CD14-positive monocyte (primary cell): ENCODE results near the gene VCAN. TPM values are rescaled to one million over a fixed set of nuclear protein-coding genes. Genes with fewer than 3 reads are reported as not detected.
"Not testable (repeated sequence)": the region's sequence is repeated elsewhere in the genome, so short reads cannot be mapped to it uniquely, and the experiment has no call there.

Experiments
- DNase-seq, 3 donors: peaks; one replicate each; pipeline ENCODE4 v3.0.0-alpha.2; 2011 to 2022
- H2AFZ ChIP-seq: 2 replicates; pipeline ENCODE4 v1.6.0; 2012; ENCODE audit warnings: mild to moderate bottlenecking, low read depth, low read length, inconsistent platforms; ENCODE audit not compliant: insufficient read depth, poor library complexity, severe bottlenecking
- H3K27ac ChIP-seq, 2 donors: 1 replicate in 1 of 2; 2 replicates in 1 of 2; pipeline ENCODE4 v1.5.1; 2012 to 2013; ENCODE audit warnings: low read length in 2 of 2, control low read depth in 1 of 2, inconsistent platforms in 1 of 2, low read depth in 1 of 2, mild to moderate bottlenecking in 1 of 2
- H3K27me3 ChIP-seq, 2 donors: one replicate each; pipeline versions ENCODE4 v1.6.0 to v1.6.1; 2011 to 2013; ENCODE audit warnings: low read length in 2 of 2; ENCODE audit not compliant: control insufficient read depth in 2 of 2, insufficient read depth in 2 of 2
- H3K36me3 ChIP-seq, 2 donors: replicated peaks in 1 of 2; 1 replicate in 1 of 2; 2 replicates in 1 of 2; pipeline versions ENCODE4 v1.5.1 to v1.6.1; 2012 to 2013; ENCODE audit warnings: low read length in 2 of 2, control low read depth in 1 of 2, inconsistent platforms in 1 of 2, mild to moderate bottlenecking in 1 of 2; ENCODE audit not compliant: insufficient read depth in 2 of 2, control insufficient read depth in 1 of 2
- H3K4me1 ChIP-seq, 2 donors: 1 replicate in 1 of 2; 2 replicates in 1 of 2; pipeline versions ENCODE4 v1.5.1 to v1.6.1; 2012 to 2013; ENCODE audit warnings: low read length in 2 of 2, control low read depth in 1 of 2, inconsistent platforms in 1 of 2, mild to moderate bottlenecking in 1 of 2, moderate library complexity in 1 of 2; ENCODE audit not compliant: insufficient read depth in 2 of 2, control insufficient read depth in 1 of 2
- H3K4me2 ChIP-seq: replicated peaks from 2 replicates; pipeline ENCODE3; 2012; ENCODE audit warnings: low read length, moderate library complexity, mild to moderate bottlenecking; ENCODE audit not compliant: poor library complexity, severe bottlenecking; ENCODE audit errors: extremely low read depth
- H3K4me3 ChIP-seq, 3 experiments: fragments of 200-600 bp in 1 of 3; sonication (generic) in 1 of 3; replicated peaks in 1 of 3; 1 replicate in 2 of 3; 2 replicates in 1 of 3; pipeline ENCODE4 v1.5.1; 2011 to 2013; ENCODE audit warnings: low read length in 3 of 3, mild to moderate bottlenecking in 3 of 3, control low read depth in 2 of 3, low read depth in 2 of 3, inconsistent platforms in 1 of 3, moderate library complexity in 1 of 3
- H3K79me2 ChIP-seq: 2 replicates; pipeline ENCODE4 v1.6.0; 2012; ENCODE audit warnings: mild to moderate bottlenecking, control low read depth, inconsistent platforms, low read length, moderate library complexity; ENCODE audit not compliant: insufficient read depth
- H3K9ac ChIP-seq: 2 replicates; pipeline ENCODE4 v1.6.0; 2017; ENCODE audit warnings: low read length, mild to moderate bottlenecking; ENCODE audit not compliant: insufficient read depth, poor library complexity, severe bottlenecking
- H3K9me3 ChIP-seq, 2 donors: replicated peaks in 1 of 2; 1 replicate in 1 of 2; 2 replicates in 1 of 2; pipeline versions ENCODE4 v1.5.1 to v1.6.1; 2012 to 2013; ENCODE audit warnings: low read length in 2 of 2, control low read depth in 1 of 2; ENCODE audit not compliant: control insufficient read depth in 1 of 2, insufficient read depth in 1 of 2
- H4K20me1 ChIP-seq: 2 replicates; pipeline ENCODE4 v1.6.0; 2012; ENCODE audit warnings: mild to moderate bottlenecking, low read length, control low read depth, moderate library complexity; ENCODE audit not compliant: insufficient read depth
- H3K27ac Mint-ChIP-seq, 7 donors: one replicate each; pipeline ENCODE4 v1.8.0; 2020; ENCODE audit warnings: mild to moderate bottlenecking in 7 of 7, mixed read lengths in 7 of 7, moderate library complexity in 6 of 7, inconsistent platforms in 2 of 7
- H3K27me3 Mint-ChIP-seq, 3 donors: one replicate each; pipeline ENCODE4 v1.8.0; 2021 to 2022; ENCODE audit warnings: low read depth in 3 of 3, mild to moderate bottlenecking in 3 of 3, mixed read lengths in 3 of 3, moderate library complexity in 3 of 3, inconsistent platforms in 1 of 3
- H3K36me3 Mint-ChIP-seq, 2 donors: one replicate each; pipeline ENCODE4 v1.8.0; 2020; ENCODE audit warnings: mixed read lengths in 2 of 2, inconsistent platforms in 1 of 2, mild to moderate bottlenecking in 1 of 2
- H3K4me1 Mint-ChIP-seq: one replicate; pipeline ENCODE4 v1.8.0; 2020; ENCODE audit warnings: mild to moderate bottlenecking, mixed read lengths
- H3K4me3 Mint-ChIP-seq, 2 donors: one replicate each; pipeline ENCODE4 v1.8.0; 2020; ENCODE audit warnings: mild to moderate bottlenecking in 2 of 2, mixed read lengths in 2 of 2, moderate library complexity in 1 of 2
- H3K9me3 Mint-ChIP-seq, 7 donors: one replicate each; pipeline ENCODE4 v1.8.0; 2020 to 2022; ENCODE audit warnings: mixed read lengths in 7 of 7, mild to moderate bottlenecking in 6 of 7, moderate library complexity in 6 of 7, inconsistent platforms in 2 of 7
- CTCF ChIP-seq: fragments of 200-600 bp; IDR thresholded peaks from one replicate; pipeline ENCODE4 v1.8.0; 2022; ENCODE audit warnings: antibody characterized with exemption, mild to moderate bottlenecking
- WGBS: methylation state at CpG from one replicate; pipeline ENCODE4 v1.1.5; 2013; ENCODE audit warnings: missing lambda C conversion rate; ENCODE audit not compliant: insufficient coverage; 5-methylcytosine and 5-hydroxymethylcytosine counted together
- intact Hi-C, 2 donors: fragments of 100-400 bp; cut with micrococcal nuclease; formaldehyde crosslinking; loops; one replicate each; pipeline versions ENCODE4 v1.15.0 to v1.15.1; 2023
- polyA plus RNA-seq, 3 donors: library from polyadenylated mRNA; depleted of rRNA in 1 of 3; unstranded in 2 of 3; stranded (reverse) in 1 of 3; fragments of 300-500 nt in 2 of 3; fragments of >200 nt in 1 of 3; fragmentation: Illumina TruSeq in 2 of 3; gene quantifications; 1 replicate in 2 of 3; 2 replicates in 1 of 3; pipeline ENCODE4 v1.2.3, GENCODE V29; 2012 to 2021

VCAN gene
- polyA plus RNA-seq, 3 donors = 417 to 844 (median 630) TPM

GRCh38 chr5:83436276-83436675, 35.3 kb upstream of the VCAN start:
- H3K36me3 ChIP-seq = no peaks in the 10 kb centered on the region
- no peak for TF ChIP-seq CTCF
- H3K4me2 ChIP-seq = no peak overlapping the region
- H3K4me1 ChIP-seq = peaks cover 3 to 6% of the 10 kb centered on the region in 2 donors
- peaks cover 4 to 20% (median 11%) of the 10 kb centered on the region in 7 donors for H3K9me3 Mint-ChIP-seq
- no peak overlapping the region for H2AFZ ChIP-seq
- no peaks in the 10 kb centered on the region for H3K79me2 ChIP-seq
- no peaks in the 10 kb centered on the region for H4K20me1 ChIP-seq
- WGBS = no CpG with 5 or more reads among the region's 6 CpGs
- H3K4me1 Mint-ChIP-seq = peaks cover 11% of the 10 kb centered on the region
- no peak overlapping the region for H3K9ac ChIP-seq
- no peak overlapping the region for H3K4me3 Mint-ChIP-seq
- intact Hi-C loops = no loop called here
- no peak overlapping the region for H3K27ac Mint-ChIP-seq
- no peaks in the 10 kb centered on the region for H3K27me3 ChIP-seq
- no peak overlapping the region for H3K4me3 ChIP-seq
- peaks cover 4 to 7% of the 10 kb centered on the region in 2 donors for H3K9me3 ChIP-seq
- H3K36me3 Mint-ChIP-seq = peaks cover 2% of the 10 kb centered on the region in 2 donors
- no peak for DNase-seq
- H3K27me3 Mint-ChIP-seq = no peaks in the 10 kb centered on the region
- H3K27ac ChIP-seq = no peak overlapping the region

- Mint-ChIP-seq H3K9me3 (peaks cover 4 to 23% (median 8%) of the 10 kb centered on the region in 7 donors), H3K4me1 (peaks cover 16% of the 10 kb centered on the region)
- H2AFZ ChIP-seq, intact Hi-C loops, H3K27me3 ChIP-seq, H3K36me3 ChIP-seq, H3K27ac Mint-ChIP-seq, H3K9ac ChIP-seq, H3K4me3 Mint-ChIP-seq, H3K9me3 ChIP-seq, H3K27ac ChIP-seq, H4K20me1 ChIP-seq, H3K36me3 Mint-ChIP-seq, H3K27me3 Mint-ChIP-seq, H3K4me3 ChIP-seq, DNase-seq, H3K4me2 ChIP-seq, H3K79me2 ChIP-seq: not testable (repeated sequence)
- peaks cover 6 to 13% of the 10 kb centered on the region in 2 donors for H3K4me1 ChIP-seq
- 89% methylated on average over 13 of the region's 17 CpGs for WGBS
Measured at GRCh38 chr5:83437697-83438096, 33.8 kb upstream of the VCAN start.
